Prostate gland (tissue), 2 donors: ENCODE measurements around the gene RASIP1. TPM values are rescaled to one million over a fixed set of nuclear protein-coding genes. Genes with fewer than 3 reads are reported as not detected.

Experiments
- DNase-seq: peaks from one replicate; pipeline ENCODE4 v3.0.0-alpha.2; 2019; ENCODE audit warnings: low spot score
- H3K27ac ChIP-seq, 2 donors: fragments of 200-600 bp; sonication (generic); 2 replicates each; pipeline ENCODE4 v1.5.1; 2017 to 2019
- H3K27me3 ChIP-seq: fragments of 200-600 bp; sonication (generic); replicated peaks from 2 replicates; pipeline ENCODE4 v1.5.1; 2019; ENCODE audit not compliant: insufficient read depth
- H3K36me3 ChIP-seq, 2 donors: fragments of 200-600 bp; sonication (generic); 1 replicate in 1 of 2; 2 replicates in 1 of 2; pipeline versions ENCODE4 v1.5.1 to v1.8.1; 2017 to 2019
- H3K4me1 ChIP-seq: fragments of 200-600 bp; sonication (generic); replicated peaks from 2 replicates; pipeline ENCODE4 v1.5.1; 2019
- H3K4me3 ChIP-seq, 2 donors: fragments of 200-600 bp; sonication (generic); 2 replicates each; pipeline ENCODE4 v1.5.1; 2017 to 2019
- H3K9me3 ChIP-seq: fragments of 200-600 bp; sonication (generic); 2 replicates; pipeline ENCODE4 v1.5.1; 2017
- CTCF ChIP-seq, 4 experiments: fragments of 200-600 bp in 2 of 4; fragments of 450-650 bp in 2 of 4; sonication (generic) in 2 of 4; IDR thresholded peaks; 1 replicate in 3 of 4; 2 replicates in 1 of 4; pipeline ENCODE4 v1.5.1; 2016 to 2019; ENCODE audit warnings: antibody characterized with exemption in 4 of 4, mild to moderate bottlenecking in 2 of 4, moderate library complexity in 2 of 4
- POLR2A ChIP-seq: fragments of 450-650 bp; IDR thresholded peaks from one replicate; pipeline ENCODE4 v1.6.1; 2016; ENCODE audit warnings: antibody characterized with exemption, mild to moderate bottlenecking
- POLR2AphosphoS5 ChIP-seq: sonication (generic); formaldehyde crosslinking; IDR thresholded peaks from one replicate; pipeline ENCODE4 v1.6.1; 2017; ENCODE audit warnings: antibody characterized with exemption
- WGBS: methylation state at CpG from one replicate; pipeline ENCODE4 v1.1.5; 2018; 5-methylcytosine and 5-hydroxymethylcytosine counted together
- intact Hi-C: fragments of 100-400 bp; cut with DNase I; formaldehyde crosslinking; loops from one replicate; pipeline ENCODE4 v1.14.2; 2022
- total RNA-seq, 2 donors: library from RNA; depleted of rRNA; stranded (reverse); fragments of >200 nt; gene quantifications; one replicate each; pipeline ENCODE4 v1.1.0, GENCODE V29; 2016

RASIP1 gene
- total RNA-seq, 2 donors from 2014 or later: 9.1 to 16.2 TPM

- intact Hi-C loops: loop anchor here (10.0 kb wide), 1 partner anchor 60 kb away; no protein-coding TSS in a partner anchor
- Histone ChIP-seq H3K36me3 (no peaks in the 10 kb centered on the region), H3K4me1 (no peaks in the 10 kb centered on the region), H3K27me3 (no peaks in the 10 kb centered on the region), H3K27ac (no peak overlapping the region), H3K9me3 (no peaks in the 10 kb centered on the region), H3K4me3 (no peak overlapping the region)
- 37% methylated on average over 28 of the region's 28 CpGs for WGBS
- TF ChIP-seq POLR2A: no peak
- peak; percentile 74 to 90 (median 84) for TF ChIP-seq CTCF (IDR thresholded peaks at IDR 0.05)
- peak; percentile 59 for TF ChIP-seq POLR2AphosphoS5
- DNase-seq: peak; percentile 84
These were observed 65.2 kb downstream of the RASIP1 start for GRCh38 chr19:48674921-48675824.

- intact Hi-C loops: loop anchor here (10.0 kb wide), 1 partner anchor 60 kb away; no protein-coding TSS in a partner anchor
- no peaks in the 10 kb centered on the region for H3K4me1 ChIP-seq
- H3K9me3 ChIP-seq: no peaks in the 10 kb centered on the region
- H3K27me3 ChIP-seq: no peaks in the 10 kb centered on the region
- H3K27ac ChIP-seq: no peak overlapping the region
- WGBS: 88% methylated on average over 19 of the region's 19 CpGs
- DNase-seq: no peak
- no peak overlapping the region for H3K4me3 ChIP-seq
- no peaks in the 10 kb centered on the region for H3K36me3 ChIP-seq
- TF ChIP-seq CTCF (IDR thresholded peaks at IDR 0.05): no peak
These were observed 66.1 kb downstream of the RASIP1 start for GRCh38 chr19:48674216-48674809.

GRCh38 chr19:48673436-48674100 lies 66.8 kb downstream of the RASIP1 start:
- Histone ChIP-seq H3K9me3 (no peaks in the 10 kb centered on the region), H3K27ac (no peak overlapping the region), H3K36me3 (no peaks in the 10 kb centered on the region), H3K4me1 (no peaks in the 10 kb centered on the region), H3K4me3 (no peak overlapping the region), H3K27me3 (no peaks in the 10 kb centered on the region)
- intact Hi-C loops: loop anchor here (10.0 kb wide), 1 partner anchor 61 kb away; no protein-coding TSS in a partner anchor
- TF ChIP-seq POLR2A (no peak), CTCF (IDR thresholded peaks at IDR 0.05) (no peak), POLR2AphosphoS5 (no peak)
- 81% methylated on average over 25 of the region's 25 CpGs for WGBS
- no peak for DNase-seq

GRCh38 chr19:48672994-48673393 lies 67.4 kb downstream of the RASIP1 start, which contains the start of gene NTN5:
TSS of gene NTN5 (minus strand) at chr19:48673017. CDS start at chr19:48670986, 2,031 bp downstream.
- H3K4me1 ChIP-seq: no peaks in the 10 kb centered on the region
- intact Hi-C loops: loop anchor here (10.0 kb wide), 1 partner anchor 62 kb away; no protein-coding TSS in a partner anchor
- H3K9me3 ChIP-seq: no peaks in the 10 kb centered on the region
- 75% methylated on average over 25 of the region's 25 CpGs for WGBS
- TF ChIP-seq CTCF (IDR thresholded peaks at IDR 0.05) (no peak), POLR2AphosphoS5 (no peak), POLR2A (no peak)
- H3K36me3 ChIP-seq: no peaks in the 10 kb centered on the region
- H3K27me3 ChIP-seq: no peaks in the 10 kb centered on the region
- no peak within 1 kb of the TSS for H3K27ac ChIP-seq
- DNase-seq: no peak
- H3K4me3 ChIP-seq: no peak within 1 kb of the TSS
